Measurements from ENCODE around the gene TMEM51. TPM values are rescaled to one million over a fixed set of nuclear protein-coding genes. Genes with fewer than 3 reads are reported as not detected.

The TMEM51 gene
- total and polyA plus RNA-seq, 9 of the 15 experiments (the other 6 are each of a cell fraction or from before 2014, with no cell fraction given) = 0.06 to 1.4 (median 0.58) TPM

GRCh38 chr1:15152318-15153183, 996 bp upstream of the TMEM51 start (continued):
- TF ChIP-seq, protein P1, sequence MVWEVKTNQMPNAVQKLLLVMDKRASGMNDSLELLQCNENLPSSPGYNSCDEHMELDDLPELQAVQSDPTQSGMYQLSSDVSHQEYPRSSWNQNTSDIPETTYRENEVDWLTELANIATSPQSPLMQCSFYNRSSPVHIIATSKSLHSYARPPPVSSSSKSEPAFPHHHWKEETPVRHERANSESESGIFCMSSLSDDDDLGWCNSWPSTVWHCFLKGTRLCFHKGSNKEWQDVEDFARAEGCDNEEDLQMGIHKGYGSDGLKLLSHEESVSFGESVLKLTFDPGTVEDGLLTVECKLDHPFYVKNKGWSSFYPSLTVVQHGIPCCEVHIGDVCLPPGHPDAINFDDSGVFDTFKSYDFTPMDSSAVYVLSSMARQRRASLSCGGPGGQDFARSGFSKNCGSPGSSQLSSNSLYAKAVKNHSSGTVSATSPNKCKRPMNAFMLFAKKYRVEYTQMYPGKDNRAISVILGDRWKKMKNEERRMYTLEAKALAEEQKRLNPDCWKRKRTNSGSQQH (CRISPR knock-in tag; IDR thresholded peaks at IDR 0.05) = no peak
- no peak for TF ChIP-seq WHSC1 (IDR thresholded peaks at IDR 0.05; ENCODE audit: low read length)
- TF ChIP-seq STAG1 (CRISPR knock-in tag; IDR thresholded peaks at IDR 0.05; ENCODE audit: borderline replicate concordance) = peak; percentile 25; the same call in 1 of the 2 replicates
- TF ChIP-seq MAZ (CRISPR knock-in tag; conservative IDR thresholded peaks at IDR 0.05 in 1 of 2, IDR thresholded peaks at IDR 0.05 in 1 of 2) = peak in 1 of 2 experiments; percentile 17; a peak in 2 of 4 replicates
- TF ChIP-seq, protein P2, sequence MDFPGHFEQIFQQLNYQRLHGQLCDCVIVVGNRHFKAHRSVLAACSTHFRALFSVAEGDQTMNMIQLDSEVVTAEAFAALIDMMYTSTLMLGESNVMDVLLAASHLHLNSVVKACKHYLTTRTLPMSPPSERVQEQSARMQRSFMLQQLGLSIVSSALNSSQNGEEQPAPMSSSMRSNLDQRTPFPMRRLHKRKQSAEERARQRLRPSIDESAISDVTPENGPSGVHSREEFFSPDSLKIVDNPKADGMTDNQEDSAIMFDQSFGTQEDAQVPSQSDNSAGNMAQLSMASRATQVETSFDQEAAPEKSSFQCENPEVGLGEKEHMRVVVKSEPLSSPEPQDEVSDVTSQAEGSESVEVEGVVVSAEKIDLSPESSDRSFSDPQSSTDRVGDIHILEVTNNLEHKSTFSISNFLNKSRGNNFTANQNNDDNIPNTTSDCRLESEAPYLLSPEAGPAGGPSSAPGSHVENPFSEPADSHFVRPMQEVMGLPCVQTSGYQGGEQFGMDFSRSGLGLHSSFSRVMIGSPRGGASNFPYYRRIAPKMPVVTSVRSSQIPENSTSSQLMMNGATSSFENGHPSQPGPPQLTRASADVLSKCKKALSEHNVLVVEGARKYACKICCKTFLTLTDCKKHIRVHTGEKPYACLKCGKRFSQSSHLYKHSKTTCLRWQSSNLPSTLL (IDR thresholded peaks at IDR 0.05) = no peak
- no peak for TF ChIP-seq AFF4 (CRISPR knock-in tag; IDR thresholded peaks at IDR 0.05)
- TF ChIP-seq TCFL5 (CRISPR knock-in tag; conservative IDR thresholded peaks at IDR 0.05) = no peak
- no peak for TF ChIP-seq NFE2 (IDR thresholded peaks at IDR 0.05; ENCODE audit: low read depth)
- TF ChIP-seq EGR1 (conservative IDR thresholded peaks at IDR 0.05) = no peak
- TF ChIP-seq, protein P3, sequence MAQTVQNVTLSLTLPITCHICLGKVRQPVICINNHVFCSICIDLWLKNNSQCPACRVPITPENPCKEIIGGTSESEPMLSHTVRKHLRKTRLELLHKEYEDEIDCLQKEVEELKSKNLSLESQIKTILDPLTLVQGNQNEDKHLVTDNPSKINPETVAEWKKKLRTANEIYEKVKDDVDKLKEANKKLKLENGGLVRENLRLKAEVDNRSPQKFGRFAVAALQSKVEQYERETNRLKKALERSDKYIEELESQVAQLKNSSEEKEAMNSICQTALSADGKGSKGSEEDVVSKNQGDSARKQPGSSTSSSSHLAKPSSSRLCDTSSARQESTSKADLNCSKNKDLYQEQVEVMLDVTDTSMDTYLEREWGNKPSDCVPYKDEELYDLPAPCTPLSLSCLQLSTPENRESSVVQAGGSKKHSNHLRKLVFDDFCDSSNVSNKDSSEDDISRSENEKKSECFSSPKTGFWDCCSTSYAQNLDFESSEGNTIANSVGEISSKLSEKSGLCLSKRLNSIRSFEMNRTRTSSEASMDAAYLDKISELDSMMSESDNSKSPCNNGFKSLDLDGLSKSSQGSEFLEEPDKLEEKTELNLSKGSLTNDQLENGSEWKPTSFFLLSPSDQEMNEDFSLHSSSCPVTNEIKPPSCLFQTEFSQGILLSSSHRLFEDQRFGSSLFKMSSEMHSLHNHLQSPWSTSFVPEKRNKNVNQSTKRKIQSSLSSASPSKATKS (CRISPR knock-in tag; IDR thresholded peaks at IDR 0.05) = no peak
- TF ChIP-seq, protein P4, sequence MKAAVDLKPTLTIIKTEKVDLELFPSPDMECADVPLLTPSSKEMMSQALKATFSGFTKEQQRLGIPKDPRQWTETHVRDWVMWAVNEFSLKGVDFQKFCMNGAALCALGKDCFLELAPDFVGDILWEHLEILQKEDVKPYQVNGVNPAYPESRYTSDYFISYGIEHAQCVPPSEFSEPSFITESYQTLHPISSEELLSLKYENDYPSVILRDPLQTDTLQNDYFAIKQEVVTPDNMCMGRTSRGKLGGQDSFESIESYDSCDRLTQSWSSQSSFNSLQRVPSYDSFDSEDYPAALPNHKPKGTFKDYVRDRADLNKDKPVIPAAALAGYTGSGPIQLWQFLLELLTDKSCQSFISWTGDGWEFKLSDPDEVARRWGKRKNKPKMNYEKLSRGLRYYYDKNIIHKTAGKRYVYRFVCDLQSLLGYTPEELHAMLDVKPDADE (conservative IDR thresholded peaks at IDR 0.05; ENCODE audit: control insufficient read depth, low read depth, low read length) = no peak
- no peak for TF ChIP-seq BACH1 (tag; IDR thresholded peaks at IDR 0.05)
- peak; percentile 83 to 92 for TF ChIP-seq RAD21 (CRISPR knock-in tag; conservative IDR thresholded peaks at IDR 0.05 in 1 of 2, IDR thresholded peaks at IDR 0.05 in 1 of 2)
- TF ChIP-seq ZNF347 (CRISPR knock-in tag; IDR thresholded peaks at IDR 0.05; ENCODE audit: low read depth) = no peak
